ENCODE measurements around the gene LSMEM2.

The LSMEM2 gene

DNA sequence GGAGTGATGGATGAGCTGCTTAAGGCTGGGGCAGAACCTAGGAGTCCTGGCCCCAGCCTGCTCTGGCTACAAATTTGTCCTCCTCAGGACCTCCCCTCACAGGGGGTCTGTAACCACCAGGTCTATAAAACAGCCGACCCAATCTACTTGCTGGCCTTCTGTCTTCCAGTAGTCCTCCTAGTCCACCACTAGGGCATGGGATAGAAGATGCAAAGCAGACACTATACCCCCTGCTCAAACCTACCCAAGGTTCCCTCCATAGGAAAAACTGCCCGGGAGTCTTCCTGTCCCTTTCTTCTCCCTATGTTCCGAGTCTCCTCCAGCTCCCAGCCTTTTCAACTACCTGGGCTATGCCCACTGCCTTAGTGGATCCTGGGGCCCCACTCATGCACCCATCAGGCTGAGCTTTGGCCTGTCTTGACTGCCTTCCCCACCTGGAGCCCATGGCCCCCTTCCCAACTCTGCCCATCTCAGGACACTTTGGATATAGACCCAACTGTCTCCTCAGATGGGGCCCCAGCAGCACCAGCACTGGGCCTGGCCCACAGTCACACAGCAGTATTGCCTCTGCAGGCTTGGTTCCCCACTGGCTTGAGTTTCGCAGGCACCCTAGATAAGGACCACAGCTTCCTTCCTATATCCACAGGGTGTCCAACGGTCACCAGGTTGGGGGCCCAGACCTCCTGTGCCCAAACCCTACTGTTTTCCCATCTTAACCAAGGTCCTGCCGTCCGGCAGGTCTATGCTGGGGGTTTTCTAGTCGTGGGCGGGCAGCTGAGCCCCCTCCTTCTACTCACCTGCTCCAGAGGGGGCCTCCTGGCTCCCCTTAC, 19.2 kb downstream of the LSMEM2 start:
- H3K4me3 ChIP-seq (ENCODE audit: low read depth, low read length), result peak overlapping the region; percentile 74
- TF ChIP-seq, protein P1, sequence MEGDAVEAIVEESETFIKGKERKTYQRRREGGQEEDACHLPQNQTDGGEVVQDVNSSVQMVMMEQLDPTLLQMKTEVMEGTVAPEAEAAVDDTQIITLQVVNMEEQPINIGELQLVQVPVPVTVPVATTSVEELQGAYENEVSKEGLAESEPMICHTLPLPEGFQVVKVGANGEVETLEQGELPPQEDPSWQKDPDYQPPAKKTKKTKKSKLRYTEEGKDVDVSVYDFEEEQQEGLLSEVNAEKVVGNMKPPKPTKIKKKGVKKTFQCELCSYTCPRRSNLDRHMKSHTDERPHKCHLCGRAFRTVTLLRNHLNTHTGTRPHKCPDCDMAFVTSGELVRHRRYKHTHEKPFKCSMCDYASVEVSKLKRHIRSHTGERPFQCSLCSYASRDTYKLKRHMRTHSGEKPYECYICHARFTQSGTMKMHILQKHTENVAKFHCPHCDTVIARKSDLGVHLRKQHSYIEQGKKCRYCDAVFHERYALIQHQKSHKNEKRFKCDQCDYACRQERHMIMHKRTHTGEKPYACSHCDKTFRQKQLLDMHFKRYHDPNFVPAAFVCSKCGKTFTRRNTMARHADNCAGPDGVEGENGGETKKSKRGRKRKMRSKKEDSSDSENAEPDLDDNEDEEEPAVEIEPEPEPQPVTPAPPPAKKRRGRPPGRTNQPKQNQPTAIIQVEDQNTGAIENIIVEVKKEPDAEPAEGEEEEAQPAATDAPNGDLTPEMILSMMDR (IDR thresholded peaks at IDR 0.05; ENCODE audit: borderline replicate concordance, insufficient read depth, low read depth, low read length), result 0 out of 2 replicates have a peak, but pooled peaks have one; percentile 17

- H3K4me3 ChIP-seq (ENCODE audit: low read depth, low read length), result peak within 1 kb of the TSS; percentile 74
- TF ChIP-seq, protein P1 (IDR thresholded peaks at IDR 0.05; ENCODE audit: borderline replicate concordance, insufficient read depth, low read depth, low read length), result peak; percentile 42
These were observed 20.1 kb downstream of the LSMEM2 start, which contains the start of the genes HYAL3 and NAA80 for GRCh38 chr3:50298836-50299637. Gene HYAL3, minus strand, starts transcription at chr3:50299405. Its CDS starts 3,803 bp downstream, at chr3:50295602. Gene NAA80, minus strand, starts transcription at chr3:50299405. Its CDS starts 1,942 bp downstream, at chr3:50297463.

DNA sequence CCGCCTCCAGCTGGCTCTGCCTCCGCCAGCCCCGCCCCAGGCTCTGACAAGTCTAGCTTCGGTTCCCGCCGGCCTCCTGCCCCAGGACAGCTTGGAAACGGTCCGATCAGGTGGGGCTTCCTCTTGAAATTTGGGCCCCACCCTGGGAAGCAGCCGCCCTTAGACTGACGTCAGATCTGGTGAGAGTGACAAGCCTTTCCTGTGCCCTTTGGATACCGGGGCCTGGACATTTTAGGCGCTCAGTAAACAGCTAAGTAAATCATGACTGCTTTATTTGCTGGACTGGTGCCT, 20.7 kb downstream of the LSMEM2 start:
- TF ChIP-seq, protein P1 (IDR thresholded peaks at IDR 0.05; ENCODE audit: borderline replicate concordance, insufficient read depth, low read depth, low read length), result no peak
- peak overlapping the region; percentile 55 for H3K4me3 ChIP-seq (ENCODE audit: low read depth, low read length)

DNA sequence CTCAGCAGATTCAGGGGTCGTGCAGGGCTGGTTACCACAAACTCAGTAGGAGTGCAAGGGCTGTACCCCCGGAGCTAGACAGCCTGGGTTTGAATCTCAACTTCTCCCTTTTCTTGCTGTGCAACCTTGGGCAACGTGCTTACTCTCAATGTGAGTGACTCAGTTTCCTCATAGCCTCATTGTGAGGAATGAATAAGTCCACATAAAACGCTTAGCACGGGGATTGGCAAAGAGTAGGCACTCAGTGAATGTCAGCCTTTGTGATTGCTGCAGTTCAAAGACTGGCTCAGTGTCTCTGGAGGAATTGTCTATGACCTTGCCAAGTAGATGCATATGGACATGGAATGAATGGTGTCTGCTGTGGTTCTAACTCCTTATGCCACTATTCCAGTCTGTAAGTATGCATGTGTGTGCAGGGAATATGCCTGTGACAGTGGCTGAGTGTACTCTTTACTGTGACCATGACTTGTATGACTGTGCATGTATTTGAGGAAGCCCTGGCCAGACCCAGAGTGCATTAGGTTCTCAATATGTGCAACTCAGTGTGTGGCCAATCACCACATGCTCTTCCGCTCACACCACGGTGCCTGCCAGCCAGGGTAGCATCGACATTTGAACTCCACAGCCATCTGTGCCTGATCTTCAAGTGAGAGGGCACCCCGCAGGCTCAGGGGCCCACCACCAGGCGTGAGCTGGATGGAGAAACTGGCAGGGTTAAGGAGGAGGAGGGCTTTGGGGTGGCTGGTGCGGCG, 21.2 kb downstream of the LSMEM2 start:
- TF ChIP-seq, protein P1 (IDR thresholded peaks at IDR 0.05; ENCODE audit: borderline replicate concordance, insufficient read depth, low read depth, low read length), result no peak
- peak overlapping the region; percentile 55 for H3K4me3 ChIP-seq (ENCODE audit: low read depth, low read length)

DNA sequence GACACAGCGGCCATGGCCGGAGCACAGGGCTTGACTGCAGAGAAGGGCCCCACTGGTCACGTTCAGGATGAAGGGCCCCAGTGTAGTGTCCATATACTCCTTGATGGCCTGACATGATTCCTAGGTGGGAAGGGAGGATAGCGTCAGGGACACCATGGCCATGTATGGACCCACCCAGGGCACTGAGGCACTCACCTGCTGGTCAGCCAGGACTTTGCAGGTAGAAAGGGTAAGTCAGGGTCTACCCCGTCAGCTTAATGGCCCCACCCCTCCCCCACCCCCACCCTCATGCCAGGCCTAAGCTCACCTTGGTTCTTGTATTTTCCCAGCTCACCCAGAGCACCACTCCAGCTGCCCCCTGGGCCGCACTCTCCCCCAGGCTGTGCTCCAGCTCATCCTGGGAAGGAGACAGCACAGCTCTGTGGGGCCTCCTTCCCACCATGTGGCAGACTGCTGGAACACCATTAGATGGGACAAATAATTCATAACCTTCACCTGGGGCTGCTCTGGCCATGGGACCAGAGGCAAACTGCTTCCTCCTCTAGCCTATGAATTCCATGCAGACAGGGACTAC, 21.9 kb downstream of the LSMEM2 start:
- H3K4me3 ChIP-seq (ENCODE audit: low read depth, low read length), result no peak overlapping the region
- TF ChIP-seq, protein P1 (IDR thresholded peaks at IDR 0.05; ENCODE audit: borderline replicate concordance, insufficient read depth, low read depth, low read length), result no peak

DNA sequence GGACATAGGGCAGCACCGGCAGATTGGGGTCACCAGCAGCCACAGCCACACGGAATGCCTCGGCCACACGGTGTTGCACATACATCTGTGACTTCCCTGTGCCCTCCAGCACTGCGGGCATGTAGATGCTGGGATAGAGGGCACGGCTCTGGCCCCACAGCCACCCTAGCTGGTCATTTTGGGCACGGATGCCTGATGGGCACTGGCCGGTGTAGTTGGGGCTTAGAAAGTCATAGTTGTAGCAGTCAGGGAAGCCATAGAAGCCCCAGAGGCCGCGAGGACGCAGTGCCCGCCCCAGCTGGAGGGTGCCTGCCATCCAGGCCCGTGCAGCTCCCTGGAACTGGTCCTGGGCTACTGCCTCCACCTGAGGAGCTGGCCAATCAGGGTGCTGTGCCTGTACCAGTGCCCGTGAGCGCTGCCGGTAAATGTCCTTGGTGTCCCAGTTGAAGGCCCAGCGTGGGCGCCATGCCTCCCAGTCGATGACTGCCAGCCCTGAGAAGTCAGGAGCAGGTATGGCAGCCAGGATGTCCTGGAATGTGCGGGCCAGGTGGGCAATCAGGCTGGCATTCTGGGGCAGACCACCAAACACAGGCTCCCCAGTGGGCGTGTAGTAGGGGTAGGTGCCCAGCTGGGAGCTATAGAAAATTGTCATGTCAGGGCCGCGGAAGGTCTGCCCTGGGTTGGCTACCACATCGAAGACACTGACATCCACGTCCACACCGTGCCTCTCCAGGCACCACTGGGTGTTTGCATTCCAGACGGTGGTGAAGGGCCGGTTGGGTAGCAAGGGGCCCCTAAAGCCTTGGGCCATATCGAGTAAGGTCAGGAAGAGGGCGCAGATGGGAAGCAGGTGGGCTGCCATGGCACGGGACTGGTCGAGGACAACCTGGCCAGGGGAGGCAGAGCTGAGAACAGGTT, 23.5 kb downstream of the LSMEM2 start:
- H3K4me3 ChIP-seq (ENCODE audit: low read depth, low read length), result no peak overlapping the region
- TF ChIP-seq, protein P1 (IDR thresholded peaks at IDR 0.05; ENCODE audit: borderline replicate concordance, insufficient read depth, low read depth, low read length), result no peak

All from GM12875 (cell line).